Neuronal stem cell (in vitro differentiated cells): ENCODE measurements around the gene NDUFS4.

Source experiments
- DNase-seq: peaks from one replicate; pipeline ENCODE4 v3.0.0-alpha.2; 2013; ENCODE audit warnings: low spot score
- H2AFZ ChIP-seq: one replicate; pipeline ENCODE4 v1.6.1; 2013; ENCODE audit warnings: mild to moderate bottlenecking, low read length, inconsistent platforms
- H2AK5ac ChIP-seq: 2 replicates; pipeline ENCODE4 v1.6.1; 2013; ENCODE audit warnings: low read depth, mild to moderate bottlenecking, inconsistent platforms, low read length, moderate library complexity, mixed read lengths
- H2BK120ac ChIP-seq: 2 replicates; pipeline ENCODE4 v1.6.1; 2013; ENCODE audit warnings: low read depth, mild to moderate bottlenecking, inconsistent platforms, low read length, moderate library complexity, mixed read lengths
- H2BK12ac ChIP-seq: one replicate; pipeline ENCODE4 v1.6.1; 2013; ENCODE audit warnings: low read length, inconsistent platforms
- H2BK15ac ChIP-seq: 2 replicates; pipeline ENCODE4 v1.6.1; 2013; ENCODE audit warnings: mild to moderate bottlenecking, low read length, inconsistent platforms, mixed read lengths
- H2BK5ac ChIP-seq: one replicate; pipeline ENCODE4 v1.6.1; 2013; ENCODE audit warnings: inconsistent platforms, mild to moderate bottlenecking, low read length, moderate library complexity
- H3K14ac ChIP-seq: one replicate; pipeline ENCODE4 v1.6.1; 2013; ENCODE audit warnings: low read length, inconsistent platforms
- H3K18ac ChIP-seq: 2 replicates; pipeline ENCODE4 v1.6.1; 2013; ENCODE audit warnings: low read length, inconsistent platforms
- H3K23ac ChIP-seq: 2 replicates; pipeline ENCODE4 v1.6.1; 2013; ENCODE audit warnings: low read depth, mild to moderate bottlenecking, mixed read lengths, low read length, inconsistent platforms; ENCODE audit not compliant: poor library complexity
- H3K27ac ChIP-seq: replicated peaks from 3 replicates; pipeline ENCODE4 v1.5.1; 2013; ENCODE audit warnings: low read length, inconsistent platforms
- H3K27me3 ChIP-seq, 3 experiments: 2 replicates each; pipeline ENCODE4 v1.6.1; 2013; ENCODE audit warnings: low read length in 3 of 3, mild to moderate bottlenecking in 2 of 3, inconsistent platforms in 1 of 3, low read depth in 1 of 3, mixed read lengths in 1 of 3, moderate library complexity in 1 of 3; ENCODE audit not compliant: control insufficient read depth in 3 of 3, insufficient read depth in 3 of 3
- H3K36me3 ChIP-seq, 2 donors: replicated peaks in 1 of 2; 2 replicates each; pipeline ENCODE4 v1.6.1; 2013; ENCODE audit warnings: low read length in 2 of 2; ENCODE audit not compliant: control insufficient read depth in 2 of 2, insufficient read depth in 2 of 2
- H3K4ac ChIP-seq: 2 replicates; pipeline ENCODE4 v1.6.1; 2013; ENCODE audit warnings: inconsistent platforms, mild to moderate bottlenecking, low read length, moderate library complexity
- H3K4me1 ChIP-seq, 2 donors: 1 replicate in 1 of 2; 2 replicates in 1 of 2; pipeline ENCODE4 v1.6.1; 2013; ENCODE audit warnings: low read length in 2 of 2, low read depth in 1 of 2; ENCODE audit not compliant: control insufficient read depth in 2 of 2, insufficient read depth in 1 of 2
- H3K4me2 ChIP-seq: one replicate; pipeline ENCODE4 v1.6.1; 2013; ENCODE audit warnings: mild to moderate bottlenecking, low read length, inconsistent platforms; ENCODE audit not compliant: insufficient read depth, poor library complexity, severe bottlenecking
- H3K4me3 ChIP-seq, 2 donors: 2 replicates each; pipeline ENCODE4 v1.5.1; 2013; ENCODE audit warnings: low read length in 2 of 2, mild to moderate bottlenecking in 2 of 2, inconsistent platforms in 1 of 2, moderate library complexity in 1 of 2
- H3K79me1 ChIP-seq: one replicate; pipeline ENCODE4 v1.6.1; 2013; ENCODE audit warnings: low read depth, mild to moderate bottlenecking, inconsistent platforms, low read length, moderate library complexity
- H3K9ac ChIP-seq: one replicate; pipeline ENCODE4 v1.6.1; 2013; ENCODE audit warnings: mild to moderate bottlenecking, low read depth, low read length, inconsistent platforms; ENCODE audit not compliant: poor library complexity
- H3K9me3 ChIP-seq, 2 donors: replicated peaks in 1 of 2; 2 replicates each; pipeline versions ENCODE3 to v1.6.1; 2013; ENCODE audit warnings: low read length in 2 of 2, mild to moderate bottlenecking in 2 of 2, inconsistent platforms in 1 of 2, low read depth in 1 of 2, mixed read lengths in 1 of 2, moderate library complexity in 1 of 2; ENCODE audit not compliant: control insufficient read depth in 2 of 2, insufficient read depth in 1 of 2
- H4K8ac ChIP-seq: one replicate; pipeline ENCODE4 v1.6.1; 2013; ENCODE audit warnings: low read depth, mild to moderate bottlenecking, inconsistent platforms, low read length, moderate library complexity
- H4K91ac ChIP-seq: one replicate; pipeline ENCODE4 v1.6.1; 2013; ENCODE audit warnings: low read length, low read depth, mild to moderate bottlenecking, inconsistent platforms; ENCODE audit not compliant: poor library complexity
- WGBS, 2 donors: extraction: QIAGEN DNeasy Blood & Tissue Kit; methylation state at CpG; one replicate each; pipeline ENCODE4 v1.1.7; 2013; ENCODE audit warnings: missing lambda C conversion rate in 2 of 2, mixed read lengths in 1 of 2; ENCODE audit not compliant: insufficient read length in 2 of 2, insufficient replicate concordance in 1 of 2; ENCODE audit errors: extremely low coverage in 2 of 2; 5-methylcytosine and 5-hydroxymethylcytosine counted together

The NDUFS4 gene

GRCh38 chr5:53614376-53614885, 54.0 kb downstream of the NDUFS4 start:
- Histone ChIP-seq H4K8ac (no peak overlapping the region), H3K4me2 (no peak overlapping the region), H2AFZ (no peak overlapping the region), H3K9me3 (no peaks in the 10 kb centered on the region), H2BK120ac (no peak overlapping the region), H2AK5ac (no peak overlapping the region), H4K91ac (no peak overlapping the region), H3K4me1 (peaks cover 0 to 34% of the 10 kb centered on the region in 2 donors), H3K23ac (no peak overlapping the region), H2BK15ac (no peak overlapping the region), H3K79me1 (no peaks in the 10 kb centered on the region), H3K18ac (no peak overlapping the region), H3K4ac (no peak overlapping the region), H2BK12ac (no peak overlapping the region), H3K36me3 (no peaks in the 10 kb centered on the region), H2BK5ac (no peak overlapping the region), H3K27me3 (no peaks in the 10 kb centered on the region), H3K9ac (no peak overlapping the region), H3K27ac (no peak overlapping the region), H3K14ac (no peak overlapping the region), H3K4me3 (no peak overlapping the region)
- WGBS, 2 donors = no CpG with 5 or more reads among the region's 2 CpGs
- DNase-seq = no peak

- H3K79me1 ChIP-seq = no peaks in the 10 kb centered on the region
- no peak for DNase-seq
- 100% methylated on average over 2 of the region's 3 CpGs; no CpG with 5 or more reads in 1 of the 2 donors for WGBS, 2 donors
Observed at GRCh38 chr5:53616939-53617549, 56.6 kb downstream of the NDUFS4 start.

GRCh38 chr5:53631251-53631650, 70.8 kb downstream of the NDUFS4 start:
- H2BK120ac ChIP-seq = no peak overlapping the region
- H3K9me3 ChIP-seq = peaks cover 0 to 11% of the 10 kb centered on the region in 2 donors
- H4K8ac ChIP-seq = no peak overlapping the region
- H3K4me2 ChIP-seq = no peak overlapping the region
- H3K4me1 ChIP-seq = peaks cover 0 to 4% of the 10 kb centered on the region in 2 donors
- no peak overlapping the region for H2AFZ ChIP-seq
- H3K27me3 ChIP-seq = no peaks in the 10 kb centered on the region
- no peak overlapping the region for H3K18ac ChIP-seq
- H2BK12ac ChIP-seq = no peak overlapping the region
- H2BK5ac ChIP-seq = no peak overlapping the region
- no peak overlapping the region for H3K4ac ChIP-seq
- no peak for DNase-seq
- no peak overlapping the region for H2BK15ac ChIP-seq
- H3K79me1 ChIP-seq = no peaks in the 10 kb centered on the region
- no peak overlapping the region for H3K14ac ChIP-seq
- peaks cover 3 to 9% of the 10 kb centered on the region in 2 donors for H3K36me3 ChIP-seq
- H2AK5ac ChIP-seq = no peak overlapping the region
- no CpG with 5 or more reads among the region's 6 CpGs for WGBS, 2 donors
- no peak overlapping the region for H3K9ac ChIP-seq
- H4K91ac ChIP-seq = no peak overlapping the region
- no peak overlapping the region for H3K4me3 ChIP-seq
- H3K27ac ChIP-seq = no peak overlapping the region
- H3K23ac ChIP-seq = no peak overlapping the region

More at GRCh38 chr5:53616939-53617549, 56.6 kb downstream of the NDUFS4 start:
- no peak overlapping the region for H3K4me2 ChIP-seq
- no peaks in the 10 kb centered on the region for H3K27me3 ChIP-seq
- H2BK5ac ChIP-seq = no peak overlapping the region
- H2AFZ ChIP-seq = no peak overlapping the region
- peaks cover 0 to under 1% of the 10 kb centered on the region in 2 donors for H3K9me3 ChIP-seq
- H2BK15ac ChIP-seq = no peak overlapping the region
- no peak overlapping the region for H3K27ac ChIP-seq
- no peak overlapping the region for H2BK120ac ChIP-seq
- H3K23ac ChIP-seq = no peak overlapping the region
- H3K9ac ChIP-seq = no peak overlapping the region
- peaks cover 0 to 25% of the 10 kb centered on the region in 2 donors for H3K4me1 ChIP-seq
- H4K91ac ChIP-seq = no peak overlapping the region
- no peak overlapping the region for H2AK5ac ChIP-seq
- no peak overlapping the region for H2BK12ac ChIP-seq
- no peak overlapping the region for H3K18ac ChIP-seq
- no peak overlapping the region for H3K14ac ChIP-seq
- no peak overlapping the region for H3K4ac ChIP-seq
- no peak overlapping the region for H3K4me3 ChIP-seq
- no peak overlapping the region for H4K8ac ChIP-seq
- no peaks in the 10 kb centered on the region for H3K36me3 ChIP-seq

- WGBS, 2 donors = no CpG with 5 or more reads among the region's 3 CpGs
- no peak overlapping the region for H3K9ac ChIP-seq
- no peak overlapping the region for H4K91ac ChIP-seq
- H3K4me2 ChIP-seq = no peak overlapping the region
- no peak overlapping the region for H3K23ac ChIP-seq
- H3K4me3 ChIP-seq = no peak overlapping the region
- no peak overlapping the region for H2BK12ac ChIP-seq
- H2AK5ac ChIP-seq = no peak overlapping the region
- peaks cover 0 to 10% of the 10 kb centered on the region in 2 donors for H3K36me3 ChIP-seq
- H2BK5ac ChIP-seq = no peak overlapping the region
- H3K27me3 ChIP-seq = no peaks in the 10 kb centered on the region
- no peak overlapping the region for H3K18ac ChIP-seq
- H3K27ac ChIP-seq = no peak overlapping the region
- H3K4ac ChIP-seq = no peak overlapping the region
- H2AFZ ChIP-seq = no peak overlapping the region
- H2BK120ac ChIP-seq = no peak overlapping the region
- H3K4me1 ChIP-seq = peaks cover 3 to 15% of the 10 kb centered on the region in 2 donors
- H3K14ac ChIP-seq = no peak overlapping the region
- H3K9me3 ChIP-seq = no peaks in the 10 kb centered on the region
- H2BK15ac ChIP-seq = no peak overlapping the region
- H3K79me1 ChIP-seq = no peaks in the 10 kb centered on the region
- no peak overlapping the region for H4K8ac ChIP-seq
- DNase-seq = no peak
Observed at GRCh38 chr5:53642061-53642460, 81.6 kb downstream of the NDUFS4 start.
